AG04449 (cell line): ENCODE measurements around the gene POLR2E.

Source experiments
- CTCF ChIA-PET: fragments of 350-600 bp; formaldehyde crosslinking; extraction: SDS; loops from one replicate; lab custom pipeline; 2021; ENCODE audit warnings: antibody characterized with exemption; lab: Yijun Ruan, JAX
- POLR2A ChIA-PET: fragments of 400-600, 350-600 bp; formaldehyde crosslinking; extraction: SDS; loops from one replicate; lab custom pipeline; 2020; ENCODE audit warnings: antibody characterized with exemption, inconsistent platforms; lab: Yijun Ruan, JAX
- DNase-seq: peaks from one replicate; pipeline ENCODE4 v3.0.0-alpha.2; 2010; ENCODE audit warnings: low read depth, low spot score
- H3K4me3 ChIP-seq: 2 replicates; pipeline ENCODE4 v1.5.1; 2011; ENCODE audit warnings: low read depth, mild to moderate bottlenecking, control low read depth, low read length
- TF ChIP-seq, protein P1 (sequence below): IDR thresholded peaks from one replicate; pipeline ENCODE4 v1.5.1; 2011; ENCODE audit warnings: mild to moderate bottlenecking, moderate library complexity, low read length, control low read depth, inconsistent platforms; ENCODE audit not compliant: insufficient read depth; ENCODE audit errors: missing control alignments

The POLR2E gene

DNA sequence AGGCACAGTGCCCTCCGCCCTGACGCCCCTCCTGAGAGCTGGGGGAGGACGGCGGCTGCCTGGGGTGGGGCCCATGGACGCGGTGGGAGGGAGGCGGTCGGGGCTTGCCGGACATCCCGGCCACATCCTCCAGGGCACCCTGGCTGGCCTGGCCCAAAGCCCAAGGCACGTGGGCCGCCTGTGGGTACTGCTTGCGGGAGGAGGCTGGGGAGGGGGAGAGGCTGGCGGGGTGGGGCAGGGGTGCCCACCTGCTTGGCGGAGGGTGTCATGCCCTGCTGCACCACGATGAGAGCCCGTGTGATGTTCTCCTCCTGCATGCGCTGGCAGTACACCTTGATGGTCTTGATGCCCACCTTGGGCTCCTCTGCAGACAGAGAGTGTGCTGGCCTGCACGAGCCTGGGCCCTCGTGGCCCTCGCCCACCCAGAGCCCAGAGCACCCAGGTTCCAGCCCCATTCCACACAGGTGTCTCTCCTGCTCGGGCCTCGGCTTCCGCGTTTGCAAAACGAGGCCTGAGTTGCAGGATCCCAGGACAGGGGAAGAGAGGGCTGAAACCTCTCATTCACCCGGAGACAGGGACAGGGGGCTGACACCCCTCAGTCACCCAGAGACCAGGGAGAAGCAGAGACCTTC lies 3.5 kb downstream of the POLR2E start:
- POLR2A ChIA-PET: no interaction called here
- CTCF ChIA-PET: interaction anchor here (1.3 kb wide), 1 partner anchor 10 kb away, joined by 4 read pairs; no protein-coding TSS in a partner anchor
- no peak for DNase-seq

DNA sequence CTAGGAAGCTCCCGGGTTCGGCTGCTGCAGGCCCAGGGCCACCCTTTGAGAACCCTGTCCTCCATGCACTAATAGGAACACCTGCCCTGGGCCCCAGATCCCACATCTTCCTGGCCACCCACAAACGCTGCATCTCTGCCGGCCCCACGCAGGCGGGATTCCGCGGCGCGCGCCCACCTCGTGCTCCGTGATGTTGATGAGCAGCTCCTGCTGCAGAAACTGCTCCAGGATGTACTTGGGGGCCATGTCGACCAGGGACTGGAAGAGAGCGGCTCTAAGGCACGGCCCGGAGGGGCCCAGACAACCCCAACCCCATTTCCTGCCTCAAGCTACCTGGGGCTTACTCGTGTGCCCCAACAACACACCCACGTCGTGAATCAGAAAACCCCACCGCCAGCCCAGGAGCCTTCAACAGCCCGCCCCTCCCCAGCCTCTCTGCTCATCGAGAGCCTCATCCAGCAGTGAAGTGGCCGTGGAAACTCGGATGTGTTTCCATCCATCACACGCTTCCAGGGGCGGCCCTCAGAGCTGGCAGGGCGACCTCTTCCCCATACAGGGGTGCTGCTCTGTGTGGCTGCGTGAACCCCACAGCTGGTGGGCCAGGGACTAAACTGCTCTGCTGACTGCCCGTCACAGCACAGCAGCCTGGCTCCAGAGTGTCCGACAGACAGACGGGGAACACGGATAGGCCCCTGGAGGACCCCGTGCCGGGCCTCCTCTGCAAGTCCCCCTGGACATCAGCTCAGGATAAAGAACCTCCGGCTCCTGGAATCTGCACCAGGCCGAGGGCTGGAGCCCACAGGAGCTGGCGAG lies 4.2 kb downstream of the POLR2E start:
- TF ChIP-seq, protein P1, sequence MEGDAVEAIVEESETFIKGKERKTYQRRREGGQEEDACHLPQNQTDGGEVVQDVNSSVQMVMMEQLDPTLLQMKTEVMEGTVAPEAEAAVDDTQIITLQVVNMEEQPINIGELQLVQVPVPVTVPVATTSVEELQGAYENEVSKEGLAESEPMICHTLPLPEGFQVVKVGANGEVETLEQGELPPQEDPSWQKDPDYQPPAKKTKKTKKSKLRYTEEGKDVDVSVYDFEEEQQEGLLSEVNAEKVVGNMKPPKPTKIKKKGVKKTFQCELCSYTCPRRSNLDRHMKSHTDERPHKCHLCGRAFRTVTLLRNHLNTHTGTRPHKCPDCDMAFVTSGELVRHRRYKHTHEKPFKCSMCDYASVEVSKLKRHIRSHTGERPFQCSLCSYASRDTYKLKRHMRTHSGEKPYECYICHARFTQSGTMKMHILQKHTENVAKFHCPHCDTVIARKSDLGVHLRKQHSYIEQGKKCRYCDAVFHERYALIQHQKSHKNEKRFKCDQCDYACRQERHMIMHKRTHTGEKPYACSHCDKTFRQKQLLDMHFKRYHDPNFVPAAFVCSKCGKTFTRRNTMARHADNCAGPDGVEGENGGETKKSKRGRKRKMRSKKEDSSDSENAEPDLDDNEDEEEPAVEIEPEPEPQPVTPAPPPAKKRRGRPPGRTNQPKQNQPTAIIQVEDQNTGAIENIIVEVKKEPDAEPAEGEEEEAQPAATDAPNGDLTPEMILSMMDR: no peak
- CTCF ChIA-PET: interaction anchor here (1.3 kb wide), 1 partner anchor 9 kb away, joined by 4 read pairs; no protein-coding TSS in a partner anchor

More for the DNA sequence above, 3.5 kb downstream of the POLR2E start:
- TF ChIP-seq, protein P1: no peak
- no peak overlapping the region for H3K4me3 ChIP-seq

DNA sequence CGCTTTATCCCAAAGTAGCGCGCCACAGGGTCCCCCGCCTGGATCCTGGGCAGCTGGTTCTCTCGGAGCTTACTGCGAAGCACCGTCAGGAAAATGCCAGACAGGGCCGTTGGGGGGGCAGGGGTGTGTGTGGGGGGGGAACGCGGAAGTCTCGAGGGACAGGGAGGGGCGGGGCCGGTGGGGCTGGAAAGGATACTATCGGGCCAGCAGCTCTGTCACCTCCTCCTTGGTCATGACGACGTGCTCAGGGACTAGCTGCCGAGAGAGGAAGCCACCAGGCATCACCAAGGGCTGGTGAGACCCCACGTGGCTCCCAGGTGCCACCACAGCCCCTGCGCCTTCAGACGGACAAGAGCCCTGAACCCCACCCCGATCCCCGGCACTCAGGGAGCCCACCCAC lies 5.3 kb downstream of the POLR2E start:
- POLR2A ChIA-PET: no interaction called here
- TF ChIP-seq, protein P1: no peak
- DNase-seq: no peak
- CTCF ChIA-PET: interaction anchor here (1.3 kb wide), 1 partner anchor 8 kb away, joined by 4 read pairs; no protein-coding TSS in a partner anchor
- no peak overlapping the region for H3K4me3 ChIP-seq

More for the DNA sequence above, 4.2 kb downstream of the POLR2E start:
- POLR2A ChIA-PET: no interaction called here
- no peak overlapping the region for H3K4me3 ChIP-seq
- DNase-seq: no peak

DNA sequence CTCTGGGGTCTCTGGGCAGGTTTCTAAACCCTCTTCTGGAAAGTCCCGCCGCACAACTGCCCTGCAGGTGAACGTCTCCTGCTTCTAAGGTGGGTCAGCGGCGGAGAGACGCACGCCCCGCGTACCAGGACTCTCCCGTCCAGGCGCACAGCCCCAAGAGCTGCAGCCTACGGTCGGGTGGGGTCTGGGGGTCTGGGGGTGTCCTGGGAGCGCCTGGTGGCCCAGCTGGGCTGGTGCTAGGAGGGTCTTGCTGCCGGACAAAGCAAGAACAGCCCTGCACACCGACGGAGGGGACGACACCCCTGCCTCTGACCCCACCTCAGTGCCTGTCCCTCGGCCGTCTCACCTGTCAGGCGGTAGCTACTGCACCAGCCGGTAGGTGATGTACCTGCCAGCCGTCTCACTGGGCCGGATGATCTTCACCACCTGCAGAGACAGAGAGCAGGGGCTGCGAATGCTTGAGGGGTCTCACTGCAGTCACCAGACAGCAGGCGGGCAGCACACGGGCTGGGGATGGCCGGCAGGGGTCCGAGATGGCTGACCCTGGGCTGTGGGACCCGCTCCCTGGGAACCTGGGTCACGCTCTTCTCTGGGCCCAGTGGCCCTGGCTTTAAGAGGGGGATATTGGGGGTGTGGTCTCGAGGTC lies 5.9 kb downstream of the POLR2E start:
- CTCF ChIA-PET: interaction anchor here (1.4 kb wide), 1 partner anchor 24 kb away, joined by 4 read pairs; no protein-coding TSS in a partner anchor
- TF ChIP-seq, protein P1: no peak
- POLR2A ChIA-PET: no interaction called here
- DNase-seq: no peak
- H3K4me3 ChIP-seq: no peak overlapping the region

DNA sequence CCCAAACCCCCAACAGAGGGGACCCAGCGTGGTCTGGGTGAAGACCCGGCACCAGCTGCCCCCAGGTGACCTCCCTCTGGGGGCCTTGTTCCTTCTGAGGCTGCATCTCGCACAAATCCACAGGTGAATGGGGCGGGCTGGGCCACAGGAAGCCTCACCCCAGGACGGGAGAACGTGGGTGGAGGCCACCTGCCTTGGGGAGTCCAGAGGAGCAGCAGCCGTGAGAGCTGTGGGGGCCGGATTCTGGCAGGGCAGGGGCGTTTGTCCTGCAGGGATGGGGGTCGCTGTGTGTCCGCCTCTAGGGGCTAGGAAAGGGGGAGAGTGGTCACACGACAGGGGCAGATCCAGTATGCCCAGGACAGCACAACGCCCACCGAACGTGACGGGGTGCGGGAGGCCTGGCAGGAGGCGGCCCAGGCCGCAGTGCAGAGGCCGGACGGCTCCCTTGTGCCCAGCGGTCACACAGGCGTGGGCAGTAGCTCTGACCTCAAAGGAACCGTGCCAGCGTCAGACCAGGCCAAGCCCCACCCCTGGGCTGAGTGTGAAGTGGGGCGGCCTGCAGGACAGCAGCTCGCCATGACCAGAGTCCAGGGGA lies 6.7 kb downstream of the POLR2E start:
- no peak overlapping the region for H3K4me3 ChIP-seq
- DNase-seq: no peak
- TF ChIP-seq, protein P1: no peak
- CTCF ChIA-PET: interaction anchor here (1.4 kb wide), 1 partner anchor 24 kb away, joined by 4 read pairs; no protein-coding TSS in a partner anchor
- POLR2A ChIA-PET: no interaction called here
